Caki2 (cell line): ENCODE data around the gene KYNU. TPM values are rescaled to one million over a fixed set of nuclear protein-coding genes. Genes with fewer than 3 reads are reported as not detected.
A peak's percentile ranks its signal among the peaks of the same experiment; 100 is the strongest.

ENCODE experiments used
- DNase-seq: peaks from one replicate; pipeline ENCODE4 v3.0.0-alpha.2; 2015; ENCODE audit warnings: low read depth
- in situ Hi-C: cut with HindIII; loops from 2 replicates; pipeline ENCODE4 v1.10.0; 2016; ENCODE audit warnings: low sequenced_read_pairs, low pct_unique_long_range_greater_than_20kb, mixed read lengths
- total RNA-seq: library from RNA; depleted of rRNA; stranded (reverse); fragments of >200 nt; shearing (Covaris generic); gene quantifications from 2 replicates; pipeline ENCODE4 v1.2.3, GENCODE V29; 2014; ENCODE audit warnings: low replicate concordance

Gene KYNU
- total RNA-seq, 1 experiment from 2014 or later, result 132 TPM

GRCh38 chr2:142981069-142981378 is 103.6 kb downstream of the KYNU start:
- no peak for DNase-seq
- in situ Hi-C loops, result no loop called here

DNA sequence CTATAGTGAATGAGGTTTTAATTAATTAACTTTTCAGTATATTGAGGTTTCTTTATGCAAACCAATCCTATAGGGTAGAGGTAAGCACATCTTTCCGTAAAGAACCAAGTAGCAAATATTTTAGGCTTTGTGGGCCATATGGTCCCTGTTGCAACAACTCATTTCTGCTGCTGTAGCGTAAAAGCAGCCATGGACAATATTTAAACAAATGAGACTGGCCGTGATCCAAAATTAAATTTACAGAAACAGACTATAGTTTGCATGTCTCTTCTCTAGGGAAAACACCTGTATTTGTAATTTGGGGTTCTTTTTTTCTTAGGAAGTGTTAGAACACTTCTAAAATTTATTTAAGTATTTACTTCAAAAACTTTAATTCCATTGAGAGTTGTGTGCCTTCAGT is 104.3 kb downstream of the KYNU start:
- DNase-seq, result no peak
- in situ Hi-C loops, result no loop called here

DNA sequence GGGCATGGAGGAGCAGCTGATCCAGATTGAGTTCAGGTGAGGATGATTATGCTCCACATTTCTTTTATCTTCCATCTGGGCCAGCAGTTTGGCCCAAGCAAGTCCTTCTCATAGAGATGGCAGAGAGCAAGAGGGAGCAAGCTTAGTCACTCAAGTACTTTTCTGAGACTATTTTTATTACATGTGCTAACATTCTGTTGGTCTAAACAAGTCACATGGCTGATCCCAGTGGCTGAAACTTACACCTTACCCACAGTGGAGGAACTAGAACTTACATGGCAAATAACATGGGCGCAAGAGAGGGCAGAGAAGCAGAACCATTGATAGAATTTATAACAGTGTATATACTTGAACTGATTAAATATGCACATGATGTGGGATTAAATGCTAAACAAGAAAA is 105.7 kb downstream of the KYNU start:
- in situ Hi-C loops, result no loop called here

DNA sequence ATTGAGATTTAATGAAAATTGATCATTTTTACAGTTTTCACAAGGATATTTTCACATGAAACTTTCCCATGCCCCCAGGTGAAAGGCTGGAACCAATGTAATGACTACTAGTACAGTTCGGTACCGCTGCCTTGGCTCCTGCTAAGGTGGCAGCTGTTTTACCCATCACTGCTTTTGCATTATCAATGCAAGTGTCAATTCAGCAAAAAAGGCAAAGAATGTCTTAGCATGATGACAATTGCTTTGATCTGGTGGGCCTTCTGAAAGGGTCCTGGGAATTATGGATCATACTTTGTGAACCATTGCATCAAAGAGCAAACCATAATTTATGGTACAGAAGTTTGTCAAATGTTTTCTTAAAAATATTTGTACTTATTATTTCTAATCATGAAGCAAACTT is 107.2 kb downstream of the KYNU start:
- in situ Hi-C loops, result no loop called here
- no peak for DNase-seq

More for the DNA sequence above, 105.7 kb downstream of the KYNU start:
- DNase-seq, result no peak

- in situ Hi-C loops, result no loop called here
- no peak for DNase-seq
These were observed 109.6 kb downstream of the KYNU start for GRCh38 chr2:142987044-142987443.

DNA sequence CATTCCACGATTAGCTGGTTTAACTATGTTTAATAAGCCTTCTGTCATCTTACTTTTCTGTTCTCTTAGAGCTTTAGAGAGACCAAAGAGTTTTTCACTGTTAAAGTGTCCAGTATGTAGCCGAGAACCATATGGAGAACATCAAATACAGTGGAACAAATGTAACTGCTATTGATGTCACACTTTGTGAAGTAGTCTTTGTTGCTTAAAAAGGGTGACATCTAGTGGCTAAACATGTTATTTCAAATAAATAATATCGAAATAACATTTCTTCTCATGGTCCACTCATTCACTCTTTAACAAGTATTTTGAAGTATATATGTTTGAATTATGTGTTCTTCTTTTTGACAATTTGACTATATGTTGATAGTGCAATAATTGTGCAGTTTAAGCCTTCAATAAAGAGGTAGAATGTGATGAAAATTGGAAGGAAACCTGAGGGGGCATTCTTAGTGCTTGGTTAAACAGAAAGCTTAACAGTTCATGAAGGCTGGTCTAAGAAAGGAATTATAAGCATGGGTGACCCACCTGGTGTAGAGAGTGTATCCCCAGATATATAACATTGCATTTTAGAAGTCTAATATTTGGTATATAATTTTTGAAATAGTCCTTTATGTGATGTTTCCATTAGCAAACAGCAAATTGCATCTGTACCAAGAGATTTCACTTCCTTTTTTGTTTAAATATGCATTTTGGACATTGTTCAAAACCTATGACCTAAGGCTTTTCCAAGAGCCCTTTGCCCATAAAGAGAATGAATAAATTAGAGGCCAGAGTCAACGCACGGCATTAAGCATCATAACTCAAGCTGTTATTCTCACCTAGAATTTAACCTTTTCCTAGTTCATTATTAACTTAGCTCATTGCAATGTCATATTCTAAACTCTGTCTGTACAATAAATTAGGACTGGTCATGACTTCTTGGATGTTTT is 112.1 kb downstream of the KYNU start:
- peak; percentile 57 for DNase-seq
- in situ Hi-C loops, result no loop called here

DNA sequence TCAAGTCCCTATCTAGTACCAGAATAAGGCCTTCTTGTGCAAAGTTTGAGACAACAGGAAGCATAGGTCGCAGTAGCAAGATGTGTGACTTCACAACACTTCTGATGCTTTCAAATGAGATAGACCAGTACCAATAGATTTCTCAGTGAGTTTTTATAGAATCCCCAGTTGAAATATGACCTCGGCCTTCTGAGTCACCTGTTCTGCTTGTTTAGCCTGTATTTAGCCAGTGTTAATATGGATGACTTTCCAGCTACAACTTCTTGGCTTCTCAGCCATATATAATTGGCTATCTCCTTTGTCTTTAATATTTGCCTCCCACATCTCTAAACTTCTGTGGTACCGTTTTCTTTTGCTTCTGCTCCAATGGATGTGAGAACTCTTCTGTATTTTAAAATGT is 113.8 kb downstream of the KYNU start:
- in situ Hi-C loops, result no loop called here
- no peak for DNase-seq

GRCh38 chr2:142992840-142993239 is 115.4 kb downstream of the KYNU start:
- in situ Hi-C loops, result no loop called here
- no peak for DNase-seq

- DNase-seq, result no peak
- in situ Hi-C loops, result no loop called here
These were observed 116.3 kb downstream of the KYNU start for GRCh38 chr2:142993771-142994170.

DNA sequence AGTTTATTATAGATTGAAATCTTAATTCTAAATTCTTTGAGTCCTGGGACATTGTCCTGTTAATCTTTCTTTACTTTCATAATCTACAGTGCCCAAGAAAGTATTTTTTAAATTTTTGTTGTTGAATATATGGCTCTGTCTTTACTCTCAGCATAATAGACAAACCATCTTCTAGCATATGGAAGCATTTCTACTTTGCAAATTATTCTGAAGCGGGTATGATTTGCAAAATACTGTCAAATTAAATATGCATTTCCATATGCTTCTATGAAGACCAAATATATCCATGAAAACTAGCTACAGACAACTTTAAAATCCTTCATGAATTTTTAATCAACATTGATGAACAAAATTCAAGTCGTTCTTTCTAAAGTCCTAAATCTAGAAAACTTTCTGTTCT is 117.2 kb downstream of the KYNU start:
- in situ Hi-C loops, result no loop called here
- no peak for DNase-seq

DNA sequence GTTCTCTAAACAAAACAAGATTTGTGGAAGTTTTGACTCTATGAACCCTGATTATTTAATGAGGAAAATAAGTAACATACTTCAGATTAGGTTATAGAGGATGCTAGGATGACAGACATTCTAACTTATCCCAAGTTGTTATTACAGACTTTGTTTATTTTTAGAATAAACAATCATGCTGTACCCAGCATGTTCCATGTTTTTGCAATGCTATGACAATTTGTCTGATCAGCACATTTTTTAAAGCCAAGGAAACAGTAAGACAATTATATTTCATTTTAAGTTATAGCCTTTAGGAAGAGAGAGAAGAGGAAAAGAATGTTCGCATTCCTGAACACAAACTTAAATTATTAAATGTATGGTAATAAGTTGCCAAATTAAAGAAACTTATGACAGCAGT is 119.8 kb downstream of the KYNU start:
- DNase-seq, result no peak
- in situ Hi-C loops, result no loop called here

- no peak for DNase-seq
- in situ Hi-C loops, result no loop called here
These were observed 123.1 kb downstream of the KYNU start for GRCh38 chr2:143000599-143000998.

GRCh38 chr2:143001501-143001900 is 124.0 kb downstream of the KYNU start:
- DNase-seq, result no peak
- in situ Hi-C loops, result no loop called here

DNA sequence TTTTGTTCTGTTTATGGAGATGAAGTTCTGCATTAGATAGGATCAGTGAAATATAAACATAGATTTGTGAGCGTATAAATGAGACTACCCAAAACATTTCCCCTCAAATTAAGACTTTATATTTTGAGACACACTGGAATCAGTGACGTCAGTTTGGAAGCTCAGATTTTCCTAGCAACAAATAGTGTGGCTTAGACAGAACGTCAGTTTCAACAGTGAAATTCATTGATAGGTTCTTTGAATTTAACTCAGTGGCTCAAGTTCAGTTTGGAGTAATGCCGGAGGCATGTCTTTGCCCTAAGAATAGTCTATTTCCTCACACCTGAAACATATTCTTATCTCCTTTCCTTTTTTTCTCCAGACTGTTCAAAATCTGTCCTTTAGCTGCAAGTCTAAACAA is 138.2 kb downstream of the KYNU start:
- DNase-seq, result no peak
- in situ Hi-C loops, result no loop called here

- in situ Hi-C loops, result no loop called here
- DNase-seq, result no peak
These were observed 149.1 kb downstream of the KYNU start for GRCh38 chr2:143026411-143027054.

- in situ Hi-C loops, result no loop called here
- no peak for DNase-seq
These were observed 151.7 kb downstream of the KYNU start for GRCh38 chr2:143029141-143029540.

DNA sequence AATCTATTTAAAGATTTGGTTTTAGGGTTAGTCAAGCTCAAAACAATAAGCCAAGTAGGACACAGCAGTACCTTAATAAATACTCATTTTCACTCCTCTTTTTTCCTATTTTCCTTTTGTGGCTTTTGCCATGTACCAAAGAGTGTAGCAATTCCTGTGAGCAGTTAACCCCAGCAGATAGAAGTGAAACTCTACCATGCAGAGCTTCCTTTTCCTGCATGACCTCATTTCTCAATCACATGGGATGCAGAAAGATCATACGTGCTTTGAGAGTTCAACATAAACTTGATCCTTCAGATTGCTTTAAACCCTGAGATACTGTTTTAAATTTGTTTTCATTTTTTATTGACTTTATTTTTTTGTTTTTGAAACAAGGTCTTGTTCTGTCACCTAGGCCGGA is 152.7 kb downstream of the KYNU start:
- no peak for DNase-seq
- in situ Hi-C loops, result no loop called here

DNA sequence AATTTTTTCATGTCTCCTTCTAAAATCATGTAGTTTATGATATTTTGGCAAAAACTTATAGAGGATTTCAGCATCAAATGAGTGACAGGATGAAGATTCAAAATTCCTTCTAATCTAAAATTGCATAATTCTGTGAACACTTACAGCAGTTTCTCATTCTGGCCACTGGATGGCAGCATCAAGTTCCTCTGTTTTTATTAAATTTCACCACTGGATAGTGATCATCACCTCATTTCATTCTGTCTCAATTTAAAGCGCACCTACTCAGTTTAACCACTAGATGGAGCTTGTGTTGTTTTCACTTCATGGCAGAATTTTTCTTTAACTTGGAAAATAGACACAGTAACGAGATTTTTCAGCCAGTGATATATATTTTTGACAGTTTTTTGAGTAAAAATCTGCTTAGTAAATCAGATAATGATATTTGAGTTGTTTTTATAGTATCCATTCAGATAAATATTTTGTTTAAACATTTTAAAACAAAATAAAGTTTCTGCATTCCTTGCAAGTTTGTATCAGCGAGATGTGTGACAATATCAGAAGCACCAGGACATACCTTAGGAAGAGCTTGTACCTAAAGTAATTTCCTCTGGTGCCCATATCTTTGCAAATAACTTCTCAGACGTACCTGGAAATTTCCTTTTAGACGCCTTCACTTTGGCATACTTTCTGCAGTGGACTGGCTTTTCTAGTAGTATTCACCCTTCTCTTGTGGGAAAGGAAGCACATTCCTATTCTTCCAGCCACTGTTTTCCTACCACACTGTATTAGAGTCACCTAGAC is 157.0 kb downstream of the KYNU start:
- in situ Hi-C loops, result no loop called here
- DNase-seq, result peak; percentile 71

DNA sequence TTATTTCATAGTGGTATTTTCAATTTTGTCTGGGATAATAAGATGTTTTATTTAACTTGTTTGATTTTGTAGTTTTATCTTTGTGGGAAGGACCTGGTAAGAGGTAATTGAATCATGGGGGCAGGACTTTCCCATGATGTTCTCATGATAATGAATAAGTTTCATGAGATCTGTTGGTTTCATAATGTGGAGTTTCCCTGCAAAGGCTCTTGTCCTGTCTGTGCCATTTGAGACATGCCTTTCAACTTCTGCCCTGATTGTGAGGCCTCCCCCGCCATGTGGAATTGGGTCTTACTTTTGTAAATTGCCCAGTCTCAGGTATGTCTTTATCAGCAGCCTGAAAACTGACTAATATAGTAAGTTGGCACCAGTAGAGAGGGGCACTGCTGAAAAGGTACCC is 174.0 kb downstream of the KYNU start:
- DNase-seq, result no peak
- in situ Hi-C loops, result no loop called here
